H54 (cell line): ENCODE results near the gene ZNF574.
"Not testable (repeated sequence)": the region's sequence is repeated elsewhere in the genome, so short reads cannot be mapped to it uniquely, and the experiment has no call there.

Source experiments
- DNase-seq: peaks from one replicate; pipeline ENCODE4 v3.0.0; 2011; ENCODE audit warnings: low spot score, mixed read lengths; ENCODE audit not compliant: insufficient read length
- FAIRE-seq: peaks from 3 replicates; lab custom pipeline; 2011; peaks lifted over from hg19 to GRCh38; lab: Jason Lieb, UNC
- POLR2A ChIP-seq: IDR thresholded peaks from 2 replicates; pipeline ENCODE4 v1.6.1; 2011; ENCODE audit warnings: low read depth, mild to moderate bottlenecking, low read length

Gene ZNF574

GRCh38 chr19:42095142-42095813 lies 19.3 kb downstream of the ZNF574 start:
- no peak for TF ChIP-seq POLR2A
- no peak for DNase-seq
- no peak for FAIRE-seq

DNA sequence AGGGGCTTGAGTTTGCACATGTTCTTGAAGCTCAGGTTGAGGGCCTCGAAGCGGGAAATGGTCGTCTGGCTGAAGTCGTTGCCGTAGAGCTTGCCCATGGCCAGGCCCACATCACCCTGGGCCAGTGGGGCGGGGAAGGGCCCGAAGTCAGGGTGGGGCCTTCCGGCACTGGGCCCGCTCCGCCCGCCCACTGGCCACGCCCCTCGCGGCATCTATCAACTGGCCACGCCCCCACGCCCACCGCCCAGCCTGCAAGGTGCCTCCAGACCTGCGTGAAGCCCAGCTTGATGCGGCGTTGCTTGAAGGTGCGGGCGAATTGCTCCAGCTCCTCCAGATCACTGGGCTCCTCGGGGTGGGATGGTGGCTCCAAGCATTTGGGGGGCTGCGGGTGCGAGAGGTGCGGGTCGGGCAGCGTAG lies 19.9 kb downstream of the ZNF574 start:
- no peak for FAIRE-seq
- no peak for DNase-seq
- TF ChIP-seq POLR2A, result no peak

GRCh38 chr19:42096255-42096837 lies 20.4 kb downstream of the ZNF574 start:
- DNase-seq, result no peak
- FAIRE-seq, result no peak
- no peak for TF ChIP-seq POLR2A

GRCh38 chr19:42097461-42097860 lies 21.5 kb downstream of the ZNF574 start:
- no peak for TF ChIP-seq POLR2A
- no peak for FAIRE-seq
- no peak for DNase-seq

DNA sequence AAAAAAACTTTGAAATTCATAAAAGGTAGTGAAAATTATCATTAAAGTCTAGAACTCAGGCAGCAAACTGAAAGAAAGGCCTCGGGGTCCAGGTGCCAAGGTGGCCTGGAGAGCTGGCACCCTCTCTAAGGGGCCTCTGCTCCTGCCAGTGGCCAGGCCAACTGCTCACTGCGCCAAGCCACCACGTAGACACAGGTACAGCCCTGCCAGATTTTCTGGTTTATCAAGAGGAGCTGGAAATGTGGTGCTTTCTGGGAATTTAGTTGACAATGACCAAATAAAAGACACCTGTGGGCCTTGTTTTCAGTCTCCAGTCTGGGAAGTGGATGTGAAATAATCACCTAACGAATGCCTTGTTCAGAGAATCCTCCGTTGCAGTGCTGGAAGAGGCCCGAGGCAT lies 22.8 kb downstream of the ZNF574 start:
- DNase-seq (no peak), FAIRE-seq (no peak)
- no peak for TF ChIP-seq POLR2A

DNA sequence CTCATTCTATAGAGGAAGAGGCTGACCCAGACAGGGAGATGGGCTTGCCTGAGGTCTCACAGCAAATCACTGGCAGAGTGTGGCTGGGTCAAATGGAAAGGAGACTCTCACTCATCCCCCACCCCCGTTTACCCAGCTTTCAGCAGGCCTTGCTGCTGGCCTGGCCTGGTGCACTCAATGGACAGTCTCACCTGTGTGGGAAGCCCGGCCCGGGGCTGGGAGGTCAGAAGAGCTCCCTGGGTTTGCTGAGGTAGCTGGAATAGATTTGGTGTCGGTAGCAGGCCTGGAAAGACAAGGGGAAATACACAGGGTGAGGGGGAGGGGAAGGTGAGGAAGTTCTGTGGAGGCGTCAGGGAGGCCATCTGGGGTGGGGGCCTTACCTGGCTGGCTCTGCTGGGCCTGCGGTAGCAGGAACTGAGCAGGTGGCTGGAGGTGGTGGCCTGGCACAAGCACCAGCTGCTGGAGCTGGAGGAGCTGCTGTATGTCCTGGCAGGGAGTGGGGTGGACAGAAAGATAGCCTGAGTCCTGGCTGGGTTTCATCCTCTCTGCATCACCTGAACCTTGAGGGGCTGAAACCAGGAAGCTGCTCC lies 23.5 kb downstream of the ZNF574 start:
- no peak for DNase-seq
- no peak for FAIRE-seq
- no peak for TF ChIP-seq POLR2A

- not testable (repeated sequence) for DNase-seq, FAIRE-seq
Measured at GRCh38 chr19:42100241-42100640, 24.3 kb downstream of the ZNF574 start.

DNA sequence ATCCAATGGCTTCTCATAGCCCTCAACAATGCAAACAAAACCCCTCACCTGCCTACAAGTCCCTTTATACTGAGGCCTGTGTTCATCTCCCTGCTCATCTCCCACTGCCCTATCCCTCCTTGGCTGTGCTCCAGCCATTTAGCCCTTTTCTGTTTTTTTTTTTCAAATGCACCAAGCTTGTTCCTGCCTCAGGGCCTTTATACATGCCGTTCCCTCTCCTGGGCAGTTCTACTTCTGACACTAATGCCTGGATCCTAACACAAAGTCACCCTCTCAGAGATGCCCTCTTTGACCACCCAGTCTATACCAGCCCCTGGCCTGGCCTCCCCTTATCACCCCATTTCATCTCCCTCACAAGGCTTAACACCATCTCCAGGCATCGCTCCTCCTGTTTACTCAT lies 26.9 kb downstream of the ZNF574 start:
- no peak for FAIRE-seq
- no peak for DNase-seq
- no peak for TF ChIP-seq POLR2A

- DNase-seq (no peak), FAIRE-seq (no peak)
- TF ChIP-seq POLR2A, result no peak
Measured at GRCh38 chr19:42105368-42105767, 29.4 kb downstream of the ZNF574 start.

GRCh38 chr19:42108527-42109389 lies 32.8 kb downstream of the ZNF574 start:
- no peak for FAIRE-seq
- DNase-seq, result peak; percentile 89
- TF ChIP-seq POLR2A, result no peak

- no peak for FAIRE-seq
- TF ChIP-seq POLR2A, result no peak
- no peak for DNase-seq
Measured at GRCh38 chr19:42109896-42110295, 33.9 kb downstream of the ZNF574 start.

DNA sequence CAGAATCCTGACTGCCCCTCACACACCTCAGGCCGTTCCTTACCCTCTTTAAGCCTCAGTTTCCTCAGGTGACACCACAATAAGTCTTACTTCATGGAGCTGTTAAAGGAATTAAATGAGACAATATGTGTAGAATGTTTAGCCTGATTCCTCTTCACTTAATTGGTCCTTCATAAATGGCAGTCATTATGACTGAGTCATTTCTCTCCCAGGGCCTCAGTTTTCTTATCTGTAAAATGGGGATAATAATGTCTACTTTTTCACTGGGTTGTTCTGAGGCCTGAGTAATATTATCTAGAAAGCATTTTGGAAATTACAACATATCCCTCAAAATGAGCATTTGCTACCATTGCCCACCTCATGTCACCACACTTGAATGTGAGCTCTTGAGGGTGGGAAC lies 34.7 kb downstream of the ZNF574 start:
- FAIRE-seq, result no peak
- DNase-seq, result no peak
- TF ChIP-seq POLR2A, result no peak

GRCh38 chr19:42111384-42111783 lies 35.4 kb downstream of the ZNF574 start:
- FAIRE-seq (no peak), DNase-seq (no peak)
- TF ChIP-seq POLR2A, result no peak

DNA sequence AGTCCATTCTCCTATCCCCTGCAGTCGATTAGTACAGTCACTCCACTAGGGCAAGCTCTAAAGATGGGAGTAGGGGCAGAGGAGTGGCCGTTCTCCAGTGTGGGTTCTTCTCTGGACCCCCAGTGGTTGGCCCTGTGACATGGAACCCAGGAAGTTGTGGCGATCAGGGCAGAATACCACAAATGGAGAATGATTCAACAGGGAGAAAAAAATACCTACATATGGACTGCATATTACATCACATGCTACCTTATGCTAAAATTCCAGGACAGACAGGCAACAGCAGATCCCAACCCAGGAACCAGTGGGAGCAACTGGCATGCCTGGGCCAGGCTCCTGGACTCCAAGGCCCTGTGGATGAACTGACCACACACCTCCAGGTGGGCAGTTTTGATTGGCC lies 35.8 kb downstream of the ZNF574 start:
- TF ChIP-seq POLR2A, result no peak
- no peak for FAIRE-seq
- peak; percentile 56 for DNase-seq
